HepG2 (cell line): ENCODE data around the gene CTSA. TPM values are rescaled to one million over a fixed set of nuclear protein-coding genes. Genes with fewer than 3 reads are reported as not detected.

Experiments
- CAMTA2 ChIP-seq: sonication (generic); formaldehyde crosslinking; IDR thresholded peaks from 2 replicates; pipeline ENCODE4 v1.4.0; 2020; ENCODE audit warnings: mild to moderate bottlenecking, missing genetic modification reagents, borderline replicate concordance
- HDAC2 ChIP-seq: sonication (generic); formaldehyde crosslinking; IDR thresholded peaks from 2 replicates; pipeline ENCODE4 v1.4.0; 2020; ENCODE audit warnings: missing genetic modification reagents
- JUND ChIP-seq: sonication (generic); formaldehyde crosslinking; IDR thresholded peaks from 2 replicates; pipeline ENCODE4 v1.8.0; 2022; ENCODE audit warnings: mild to moderate bottlenecking, missing genetic modification reagents
- MAFG ChIP-seq: sonication (generic); formaldehyde crosslinking; IDR thresholded peaks from 2 replicates; pipeline ENCODE4 v1.5.1; 2020; ENCODE audit warnings: mild to moderate bottlenecking, missing genetic modification reagents
- NR2F1 ChIP-seq, 2 experiments: fragments of 450-650 bp in 1 of 2; formaldehyde crosslinking in 1 of 2; IDR thresholded peaks; 2 replicates each; pipeline versions ENCODE4 v1.5.0 to v1.6.1; 2016 to 2020; ENCODE audit warnings: mild to moderate bottlenecking in 1 of 2, missing compliant biosample characterization in 1 of 2, missing genetic modification reagents in 1 of 2, moderate library complexity in 1 of 2
- PCBP2 ChIP-seq: fragments of 200-400 bp; formaldehyde crosslinking; optimal IDR thresholded peaks from 2 replicates; pipeline ENCODE3; 2018; ENCODE audit warnings: low read length, low read depth; ENCODE audit not compliant: poor library complexity, severe bottlenecking
- POLR2A ChIP-seq, 2 experiments: IDR thresholded peaks; 2 replicates each; pipeline ENCODE4 v1.6.1; 2011; ENCODE audit warnings: low read depth in 2 of 2, low read length in 2 of 2, mild to moderate bottlenecking in 1 of 2, moderate library complexity in 1 of 2; ENCODE audit not compliant: insufficient read depth in 1 of 2
- RORA ChIP-seq: sonication (generic); formaldehyde crosslinking; IDR thresholded peaks from 2 replicates; pipeline ENCODE4 v1.5.0; 2020; ENCODE audit warnings: mild to moderate bottlenecking, missing genetic modification reagents, moderate library complexity
- ZNF101 ChIP-seq: sonication (generic); formaldehyde crosslinking; IDR thresholded peaks from 2 replicates; pipeline ENCODE4 v1.4.0; 2020; ENCODE audit warnings: mild to moderate bottlenecking, low read depth, missing genetic modification reagents, borderline replicate concordance
- ZNF274 ChIP-seq: sonication (generic); formaldehyde crosslinking; IDR thresholded peaks from 2 replicates; pipeline ENCODE4 v1.5.1; 2020; ENCODE audit warnings: mild to moderate bottlenecking, missing genetic modification reagents
- ZNF343 ChIP-seq: sonication (generic); formaldehyde crosslinking; IDR thresholded peaks from 2 replicates; pipeline ENCODE4 v1.4.0; 2020; ENCODE audit warnings: mild to moderate bottlenecking, missing genetic modification reagents
- ZNF562 ChIP-seq: sonication (generic); formaldehyde crosslinking; IDR thresholded peaks from 2 replicates; pipeline ENCODE4 v1.8.0; 2022; ENCODE audit warnings: missing genetic modification reagents, borderline replicate concordance
- polyA plus RNA-seq, 8 experiments: library from polyadenylated mRNA; depleted of rRNA in 3 of 8; stranded (reverse) in 7 of 8; unstranded in 1 of 8; fragments of >200 nt; fragmentation: Illumina TruSeq in 4 of 8; extraction: Trizol in 4 of 8; gene quantifications; 2 replicates each; pipeline versions ENCODE4 v1.2.1 to v1.2.3, GENCODE V29; 2011 to 2016; ENCODE audit warnings: low read depth in 4 of 8, missing spikeins in 1 of 8, mixed read lengths in 1 of 8; ENCODE audit not compliant: insufficient read depth in 1 of 8
- total RNA-seq, 5 experiments: library from RNA; depleted of rRNA; stranded (reverse); fragments of >200 nt; fragmentation: Illumina TruSeq; extraction: Trizol; gene quantifications; 2 replicates each; pipeline ENCODE4 v1.2.3, GENCODE V29; 2016; ENCODE audit warnings: low read depth in 1 of 5
- TF ChIP-seq, protein P1 (sequence below), 2 experiments: sonication (generic) in 1 of 2; formaldehyde crosslinking in 1 of 2; IDR thresholded peaks; 2 replicates each; pipeline versions ENCODE4 v1.4.0 to v1.6.1; 2018 to 2020; ENCODE audit warnings: missing genetic modification reagents in 2 of 2, borderline replicate concordance in 1 of 2, low read depth in 1 of 2, mild to moderate bottlenecking in 1 of 2, missing biosample characterization in 1 of 2
- TF ChIP-seq, protein P2 (sequence below): sonication (generic); formaldehyde crosslinking; IDR thresholded peaks from 2 replicates; pipeline ENCODE4 v1.4.0; 2020; ENCODE audit warnings: mild to moderate bottlenecking, missing genetic modification reagents
- TF ChIP-seq, protein P3 (sequence below): sonication (generic); formaldehyde crosslinking; IDR thresholded peaks from 2 replicates; pipeline ENCODE4 v1.4.0; 2020; ENCODE audit warnings: mild to moderate bottlenecking, low read depth, missing genetic modification reagents

CTSA gene
- total and polyA plus RNA-seq, 2 of the 13 experiments (the other 11 are each of a cell fraction or from before 2014, with no cell fraction given) = 202 to 231 TPM

DNA sequence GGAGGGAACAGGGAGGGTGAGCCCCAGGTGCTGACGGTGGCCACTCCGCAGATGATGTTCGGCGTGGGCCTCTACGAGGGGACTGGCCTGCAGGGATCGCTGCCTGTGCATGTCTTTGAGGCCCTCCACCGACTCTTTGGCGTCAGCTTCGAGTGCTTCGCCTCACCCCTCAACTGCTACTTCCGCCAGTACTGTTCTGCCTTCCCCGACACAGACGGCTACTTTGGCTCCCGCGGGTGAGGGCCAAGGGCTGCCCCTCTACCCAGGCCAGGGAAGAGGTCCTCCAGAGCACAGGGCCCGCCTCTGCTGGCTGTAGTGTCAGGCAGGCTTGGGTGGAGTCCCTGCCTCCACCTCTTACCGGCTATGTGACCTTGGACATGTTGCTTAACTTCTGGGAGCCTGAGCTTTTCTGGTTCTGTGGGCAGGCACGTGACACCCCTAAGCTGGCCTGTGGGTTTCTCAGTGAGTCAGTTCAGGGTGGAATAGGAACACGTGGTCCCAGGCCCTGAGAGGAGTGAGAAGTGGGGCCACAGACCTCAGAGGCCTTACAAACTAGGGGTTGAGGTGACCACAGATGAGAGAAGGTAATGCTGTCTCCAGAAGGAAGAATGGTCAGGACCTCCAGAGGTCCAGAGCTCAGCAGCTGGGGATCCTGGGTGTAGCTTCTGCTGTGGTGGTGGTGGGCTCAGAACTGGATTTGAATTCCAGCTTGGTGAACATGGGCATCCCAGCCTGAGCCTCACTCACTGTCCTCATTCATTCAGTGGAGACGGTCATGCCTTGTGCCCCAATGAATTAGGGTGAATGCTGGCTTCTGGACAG is 55.2 kb downstream of the CTSA start (continued):
- TF ChIP-seq, protein P1, sequence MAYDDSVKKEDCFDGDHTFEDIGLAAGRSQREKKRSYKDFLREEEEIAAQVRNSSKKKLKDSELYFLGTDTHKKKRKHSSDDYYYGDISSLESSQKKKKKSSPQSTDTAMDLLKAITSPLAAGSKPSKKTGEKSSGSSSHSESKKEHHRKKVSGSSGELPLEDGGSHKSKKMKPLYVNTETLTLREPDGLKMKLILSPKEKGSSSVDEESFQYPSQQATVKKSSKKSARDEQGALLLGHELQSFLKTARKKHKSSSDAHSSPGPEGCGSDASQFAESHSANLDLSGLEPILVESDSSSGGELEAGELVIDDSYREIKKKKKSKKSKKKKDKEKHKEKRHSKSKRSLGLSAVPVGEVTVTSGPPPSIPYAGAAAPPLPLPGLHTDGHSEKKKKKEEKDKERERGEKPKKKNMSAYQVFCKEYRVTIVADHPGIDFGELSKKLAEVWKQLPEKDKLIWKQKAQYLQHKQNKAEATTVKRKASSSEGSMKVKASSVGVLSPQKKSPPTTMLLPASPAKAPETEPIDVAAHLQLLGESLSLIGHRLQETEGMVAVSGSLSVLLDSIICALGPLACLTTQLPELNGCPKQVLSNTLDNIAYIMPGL (CRISPR knock-in tag; IDR thresholded peaks at IDR 0.05; ENCODE audit: borderline replicate concordance in 1 of 2, low read depth in 1 of 2) = peak; percentile 66 to 84
- TF ChIP-seq, protein P2, sequence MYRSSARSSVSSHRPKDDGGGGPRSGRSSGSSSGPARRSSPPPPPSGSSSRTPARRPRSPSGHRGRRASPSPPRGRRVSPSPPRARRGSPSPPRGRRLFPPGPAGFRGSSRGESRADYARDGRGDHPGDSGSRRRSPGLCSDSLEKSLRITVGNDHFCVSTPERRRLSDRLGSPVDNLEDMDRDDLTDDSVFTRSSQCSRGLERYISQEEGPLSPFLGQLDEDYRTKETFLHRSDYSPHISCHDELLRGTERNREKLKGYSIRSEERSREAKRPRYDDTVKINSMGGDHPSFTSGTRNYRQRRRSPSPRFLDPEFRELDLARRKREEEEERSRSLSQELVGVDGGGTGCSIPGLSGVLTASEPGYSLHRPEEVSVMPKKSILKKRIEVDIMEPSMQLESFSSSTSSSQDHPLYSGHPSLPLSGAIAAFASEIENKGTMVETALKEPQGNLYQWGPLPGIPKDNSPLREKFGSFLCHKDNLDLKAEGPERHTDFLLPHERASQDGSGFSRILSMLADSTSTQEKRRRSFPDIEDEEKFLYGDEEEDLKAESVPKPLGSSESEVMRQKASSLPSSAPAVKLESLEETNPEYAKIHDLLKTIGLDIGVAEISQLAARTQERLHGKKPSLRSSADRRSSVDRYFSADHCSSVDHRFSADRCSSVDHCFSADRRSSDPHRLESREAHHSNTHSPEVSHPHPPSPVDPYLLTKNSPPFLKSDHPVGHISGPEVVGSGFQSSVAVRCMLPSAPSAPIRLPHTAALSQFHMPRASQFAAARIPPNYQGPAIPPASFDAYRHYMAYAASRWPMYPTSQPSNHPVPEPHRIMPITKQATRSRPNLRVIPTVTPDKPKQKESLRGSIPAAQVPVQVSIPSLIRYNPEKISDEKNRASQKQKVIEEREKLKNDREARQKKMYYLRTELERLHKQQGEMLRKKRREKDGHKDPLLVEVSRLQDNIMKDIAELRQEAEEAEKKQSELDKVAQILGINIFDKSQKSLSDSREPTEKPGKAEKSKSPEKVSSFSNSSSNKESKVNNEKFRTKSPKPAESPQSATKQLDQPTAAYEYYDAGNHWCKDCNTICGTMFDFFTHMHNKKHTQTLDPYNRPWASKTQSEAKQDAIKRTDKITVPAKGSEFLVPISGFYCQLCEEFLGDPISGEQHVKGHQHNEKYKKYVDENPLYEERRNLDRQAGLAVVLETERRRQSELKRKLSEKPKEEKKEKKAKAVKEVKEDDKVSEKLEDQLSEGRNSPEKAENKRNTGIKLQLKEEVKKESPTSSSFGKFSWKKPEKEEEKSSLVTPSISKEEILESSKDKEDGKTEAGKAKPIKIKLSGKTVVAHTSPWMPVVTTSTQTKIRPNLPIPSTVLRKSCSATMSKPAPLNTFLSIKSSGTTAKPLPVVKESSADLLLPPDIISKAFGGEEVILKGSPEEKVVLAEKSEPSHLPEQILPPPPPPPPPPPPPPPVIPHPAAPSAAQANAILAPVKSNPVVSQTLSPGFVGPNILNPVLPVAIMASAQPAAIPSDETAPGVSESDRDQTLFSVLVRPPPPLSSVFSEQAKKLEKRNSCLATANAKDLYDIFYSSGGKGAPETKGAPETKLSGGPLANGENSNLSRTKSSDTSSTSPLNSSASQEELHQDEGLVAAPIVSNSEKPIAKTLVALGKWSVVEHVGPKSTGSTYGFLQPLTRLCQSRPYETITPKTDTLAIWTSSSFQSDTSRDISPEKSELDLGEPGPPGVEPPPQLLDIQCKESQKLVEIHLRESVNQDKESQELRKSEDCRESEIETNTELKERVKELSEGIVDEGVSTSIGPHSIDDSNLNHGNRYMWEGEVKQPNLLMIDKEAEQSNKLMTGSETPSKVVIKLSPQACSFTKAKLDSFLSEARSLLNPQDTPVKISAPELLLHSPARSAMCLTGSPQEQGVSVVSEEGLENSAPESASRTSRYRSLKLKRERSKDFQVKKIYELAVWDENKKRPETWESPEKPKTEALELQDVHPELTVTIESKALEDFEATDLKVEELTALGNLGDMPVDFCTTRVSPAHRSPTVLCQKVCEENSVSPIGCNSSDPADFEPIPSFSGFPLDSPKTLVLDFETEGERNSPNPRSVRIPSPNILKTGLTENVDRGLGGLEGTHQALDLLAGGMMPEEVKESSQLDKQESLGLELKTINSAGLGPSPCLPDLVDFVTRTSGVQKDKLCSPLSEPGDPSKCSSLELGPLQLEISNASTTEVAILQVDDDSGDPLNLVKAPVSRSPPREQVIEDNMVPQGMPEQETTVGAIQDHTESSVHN (CRISPR knock-in tag) = peak; percentile 82
- no peak for TF ChIP-seq MAFG (CRISPR knock-in tag)
- peak; percentile 74; the same call in 1 of the 2 replicates for TF ChIP-seq CAMTA2
- TF ChIP-seq, protein P3, sequence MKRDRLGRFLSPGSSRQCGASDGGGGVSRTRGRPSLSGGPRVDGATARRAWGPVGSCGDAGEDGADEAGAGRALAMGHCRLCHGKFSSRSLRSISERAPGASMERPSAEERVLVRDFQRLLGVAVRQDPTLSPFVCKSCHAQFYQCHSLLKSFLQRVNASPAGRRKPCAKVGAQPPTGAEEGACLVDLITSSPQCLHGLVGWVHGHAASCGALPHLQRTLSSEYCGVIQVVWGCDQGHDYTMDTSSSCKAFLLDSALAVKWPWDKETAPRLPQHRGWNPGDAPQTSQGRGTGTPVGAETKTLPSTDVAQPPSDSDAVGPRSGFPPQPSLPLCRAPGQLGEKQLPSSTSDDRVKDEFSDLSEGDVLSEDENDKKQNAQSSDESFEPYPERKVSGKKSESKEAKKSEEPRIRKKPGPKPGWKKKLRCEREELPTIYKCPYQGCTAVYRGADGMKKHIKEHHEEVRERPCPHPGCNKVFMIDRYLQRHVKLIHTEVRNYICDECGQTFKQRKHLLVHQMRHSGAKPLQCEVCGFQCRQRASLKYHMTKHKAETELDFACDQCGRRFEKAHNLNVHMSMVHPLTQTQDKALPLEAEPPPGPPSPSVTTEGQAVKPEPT (CRISPR knock-in tag) = peak; percentile 81; the same call in 1 of the 2 replicates
- no peak for TF ChIP-seq PCBP2
- TF ChIP-seq HDAC2 (CRISPR knock-in tag) = peak; percentile 96
- TF ChIP-seq ZNF562 (CRISPR knock-in tag) = no peak
- peak; percentile 64; the same call in 1 of the 2 replicates for TF ChIP-seq JUND (CRISPR knock-in tag)
- no peak for TF ChIP-seq ZNF101 (CRISPR knock-in tag)
- peak; percentile 86; the same call in 1 of the 2 replicates for TF ChIP-seq ZNF274 (CRISPR knock-in tag)
- TF ChIP-seq POLR2A (IDR thresholded peaks at IDR 0.05; ENCODE audit: insufficient read depth in 1 of 2, low read depth in 2 of 2, low read length in 2 of 2) = peak; percentile 2 to 37; a peak in 2 of 4 replicates
- peak; percentile 68; the same call in 1 of the 2 replicates for TF ChIP-seq ZNF343 (CRISPR knock-in tag)
- no peak for TF ChIP-seq RORA (CRISPR knock-in tag)
- peak; percentile 44 to 49; a peak in 2 of 4 replicates for TF ChIP-seq NR2F1 (CRISPR knock-in tag; IDR thresholded peaks at IDR 0.05)
